H1 (cell line): ENCODE results near the gene CLDN9. TPM values are rescaled to one million over a fixed set of nuclear protein-coding genes. Genes with fewer than 3 reads are reported as not detected.

Experiments used
- CTCF ChIA-PET: fragments of 300-600 bp; sonication (Branson Sonifier 250); formaldehyde crosslinking; loops from one replicate; lab custom pipeline; 2021; ENCODE audit not compliant: partially characterized antibody; lab: Charles Lee
- POLR2A ChIA-PET: fragments of 300-600 bp; sonication (Branson Sonifier 250); formaldehyde crosslinking; loops from one replicate; lab custom pipeline; 2021; ENCODE audit warnings: inconsistent platforms; ENCODE audit not compliant: partially characterized antibody; lab: Charles Lee
- DNase-seq, 2 experiments: peaks; one replicate each; pipeline versions ENCODE4 v3.0.0 to v3.0.0-alpha.2; 2010 to 2022; ENCODE audit warnings: low spot score in 2 of 2, low read depth in 1 of 2, mixed read lengths in 1 of 2
- FAIRE-seq: peaks from 2 replicates; lab custom pipeline; 2011; peaks lifted over from hg19 to GRCh38; lab: Jason Lieb, UNC
- H2AFZ ChIP-seq: 2 replicates; pipeline ENCODE4 v1.8.1; 2012; ENCODE audit warnings: low read length, inconsistent platforms
- H2AK5ac ChIP-seq: 2 replicates; pipeline ENCODE4 v1.6.1; 2013; ENCODE audit warnings: low read depth, low read length
- H2BK120ac ChIP-seq: replicated peaks from 2 replicates; pipeline ENCODE3; 2013; ENCODE audit warnings: low read depth, low read length, inconsistent platforms
- H2BK12ac ChIP-seq: 2 replicates; pipeline ENCODE4 v1.6.1; 2013; ENCODE audit warnings: low read depth, low read length
- H2BK15ac ChIP-seq: 2 replicates; pipeline ENCODE4 v1.6.1; 2013; ENCODE audit warnings: low read length
- H2BK20ac ChIP-seq: 2 replicates; pipeline ENCODE4 v1.6.1; 2013; ENCODE audit warnings: low read length
- H2BK5ac ChIP-seq: 2 replicates; pipeline ENCODE4 v1.6.1; 2013; ENCODE audit warnings: low read depth, low read length
- H3K14ac ChIP-seq: 2 replicates; pipeline ENCODE4 v1.6.1; 2013; ENCODE audit warnings: inconsistent platforms; ENCODE audit not compliant: insufficient read length
- H3K18ac ChIP-seq: 2 replicates; pipeline ENCODE4 v1.6.1; 2013; ENCODE audit warnings: low read length; ENCODE audit errors: extremely low read depth
- H3K23ac ChIP-seq: 2 replicates; pipeline ENCODE4 v1.6.1; 2013; ENCODE audit warnings: inconsistent platforms; ENCODE audit not compliant: insufficient read length
- H3K23me2 ChIP-seq: 2 replicates; pipeline ENCODE4 v1.6.1; 2013; ENCODE audit warnings: low read depth, low read length
- H3K27ac ChIP-seq: 2 replicates; pipeline ENCODE4 v1.6.1; 2011; ENCODE audit warnings: low read depth, low read length, inconsistent platforms
- H3K27me3 ChIP-seq, 4 experiments: replicated peaks in 1 of 4; 1 replicate in 1 of 4; 2 replicates in 3 of 4; pipeline versions ENCODE4 v1.6.1 to v1.8.1; 2011 to 2013; ENCODE audit warnings: low read length in 3 of 4, mild to moderate bottlenecking in 3 of 4, inconsistent platforms in 2 of 4, mixed read lengths in 2 of 4, moderate library complexity in 1 of 4; ENCODE audit not compliant: control insufficient read depth in 3 of 4, insufficient read depth in 3 of 4; ENCODE audit errors: extremely low read depth in 1 of 4
- H3K36me3 ChIP-seq, 4 experiments: 2 replicates each; pipeline versions ENCODE4 v1.6.1 to v1.8.1; 2011 to 2013; ENCODE audit warnings: mild to moderate bottlenecking in 4 of 4, low read length in 3 of 4, moderate library complexity in 2 of 4, control low read depth in 1 of 4, inconsistent platforms in 1 of 4; ENCODE audit not compliant: insufficient read depth in 4 of 4, control insufficient read depth in 2 of 4
- H3K4ac ChIP-seq: replicated peaks from 2 replicates; pipeline ENCODE3; 2013; ENCODE audit warnings: low read length, low read depth, mixed read lengths, inconsistent platforms; ENCODE audit not compliant: insufficient read length
- H3K4me1 ChIP-seq, 4 experiments: replicated peaks in 1 of 4; 1 replicate in 1 of 4; 2 replicates in 3 of 4; pipeline versions ENCODE4 v1.6.1 to v1.8.1; 2011 to 2013; ENCODE audit warnings: low read length in 3 of 4, inconsistent platforms in 2 of 4, mixed read lengths in 1 of 4; ENCODE audit not compliant: insufficient read depth in 4 of 4, control insufficient read depth in 3 of 4
- H3K4me2 ChIP-seq, 2 experiments: 2 replicates each; pipeline versions ENCODE4 v1.6.1 to v1.8.1; 2011 to 2013; ENCODE audit warnings: low read depth in 2 of 2, low read length in 2 of 2, control low read depth in 1 of 2, inconsistent platforms in 1 of 2, mild to moderate bottlenecking in 1 of 2; ENCODE audit not compliant: insufficient read depth in 1 of 2
- H3K4me3 ChIP-seq, 4 experiments: fragments of 200-600, 300-600 bp in 1 of 4; sonication (generic), shearing (Covaris generic), sonication (Bioruptor Twin) in 1 of 4; 2 replicates each; pipeline versions ENCODE4 v1.5.1 to v1.8.1; 2011 to 2016; ENCODE audit warnings: low read length in 4 of 4, low read depth in 3 of 4, control low read depth in 2 of 4, inconsistent platforms in 2 of 4, mild to moderate bottlenecking in 2 of 4, mixed read lengths in 1 of 4, moderate library complexity in 1 of 4; ENCODE audit not compliant: insufficient read depth in 2 of 4; ENCODE audit errors: extremely low read depth in 1 of 4
- H3K56ac ChIP-seq: replicated peaks from 2 replicates; pipeline ENCODE3; 2013; ENCODE audit warnings: low read depth, mild to moderate bottlenecking, mixed read lengths, low read length, inconsistent platforms; ENCODE audit not compliant: insufficient read length
- H3K79me1 ChIP-seq: 2 replicates; pipeline ENCODE4 v1.6.1; 2013; ENCODE audit warnings: low read depth, low read length, control low read depth
- H3K79me2 ChIP-seq, 2 experiments: 2 replicates each; pipeline versions ENCODE4 v1.6.1 to v1.8.1; 2012 to 2013; ENCODE audit warnings: low read length in 2 of 2, mild to moderate bottlenecking in 2 of 2, inconsistent platforms in 1 of 2; ENCODE audit not compliant: insufficient read depth in 2 of 2, control insufficient read depth in 1 of 2
- H3K9ac ChIP-seq, 4 experiments: replicated peaks in 1 of 4; 1 replicate in 1 of 4; 2 replicates in 3 of 4; pipeline versions ENCODE4 v1.6.1 to v1.8.1; 2011 to 2013; ENCODE audit warnings: low read depth in 3 of 4, low read length in 3 of 4, control low read depth in 2 of 4, mild to moderate bottlenecking in 2 of 4, moderate library complexity in 2 of 4, inconsistent platforms in 1 of 4; ENCODE audit errors: extremely low read depth in 1 of 4
- H3K9me3 ChIP-seq, 2 experiments: 2 replicates each; pipeline versions ENCODE4 v1.6.1 to v1.8.1; 2012 to 2013; ENCODE audit warnings: mild to moderate bottlenecking in 2 of 2, moderate library complexity in 2 of 2, control low read depth in 1 of 2, inconsistent platforms in 1 of 2, low read depth in 1 of 2, low read length in 1 of 2, mixed read lengths in 1 of 2; ENCODE audit not compliant: insufficient read depth in 2 of 2
- H4K20me1 ChIP-seq, 2 experiments: replicated peaks in 1 of 2; 2 replicates each; pipeline versions ENCODE3 to v1.8.1; 2011 to 2013; ENCODE audit warnings: inconsistent platforms in 2 of 2, low read length in 2 of 2, mild to moderate bottlenecking in 1 of 2; ENCODE audit not compliant: insufficient read depth in 2 of 2, control insufficient read depth in 1 of 2
- H4K5ac ChIP-seq: 2 replicates; pipeline ENCODE4 v1.6.1; 2013; ENCODE audit warnings: low read length, low read depth, mixed read lengths, inconsistent platforms; ENCODE audit not compliant: insufficient read length
- H4K8ac ChIP-seq: 2 replicates; pipeline ENCODE4 v1.8.0; 2013; ENCODE audit warnings: mild to moderate bottlenecking, moderate library complexity, low read length, inconsistent platforms; ENCODE audit not compliant: insufficient read depth; ENCODE audit errors: extremely low read depth
- H4K91ac ChIP-seq: replicated peaks from 2 replicates; pipeline ENCODE3; 2013; ENCODE audit warnings: low read length, mixed read lengths, inconsistent platforms; ENCODE audit not compliant: insufficient read length
- JUND ChIP-seq: IDR thresholded peaks from 2 replicates; pipeline ENCODE4 v1.6.1; 2011; ENCODE audit warnings: mild to moderate bottlenecking, improper control_type of control experiment, low read length
- PHF8 ChIP-seq: fragments of 200-600 bp; sonication (generic); conservative IDR thresholded peaks from 2 replicates; pipeline ENCODE4 v1.7.1; 2012; ENCODE audit warnings: low read depth, mild to moderate bottlenecking, inconsistent platforms, low read length, moderate library complexity
- WGBS, 2 experiments: shearing (Covaris generic) in 1 of 2; methylation state at CpG; one replicate each; pipeline versions ENCODE4 v1.1.6 to v1.1.7; 2013 to 2015; ENCODE audit warnings: low lambda C conversion rate in 2 of 2, mixed read lengths in 2 of 2, inconsistent platforms in 1 of 2, low coverage in 1 of 2, missing lambda C conversion rate in 1 of 2; ENCODE audit not compliant: insufficient replicate concordance in 2 of 2, insufficient coverage in 1 of 2, insufficient read length in 1 of 2; ENCODE audit errors: extremely low coverage in 1 of 2, missing lambda C conversion rate in 1 of 2; 5-methylcytosine and 5-hydroxymethylcytosine counted together
- polyA plus RNA-seq, 7 experiments: library from polyadenylated mRNA; depleted of rRNA in 3 of 7; stranded (reverse) in 5 of 7; unstranded in 2 of 7; fragments of >200 nt in 5 of 7; fragments of 200-250 nt in 2 of 7; gene quantifications; 1 replicate in 5 of 7; 2 replicates in 1 of 7; 4 replicates in 1 of 7; pipeline versions ENCODE4 v1.2.1 to v1.2.3, GENCODE V29; 2011 to 2013; ENCODE audit warnings: missing spikeins in 2 of 7, mixed read lengths in 2 of 7
- total RNA-seq: library from RNA; stranded (reverse); fragmentation: NEBNext Ultra II Directional; extraction: Animal tissue kit (Norgen Biotek cat#: 25700); gene quantifications from 2 replicates; pipeline ENCODE4 v1.2.1, GENCODE V29; 2021
- TF ChIP-seq, protein P1 (sequence below): IDR thresholded peaks from 2 replicates; pipeline ENCODE4 v1.6.1; 2012; ENCODE audit warnings: low read length, inconsistent platforms

The CLDN9 gene
- total and polyA plus RNA-seq, 2 of the 8 experiments (the other 6 are each of a cell fraction or from before 2014, with no cell fraction given): 0.60 to 0.89 TPM

- H3K4me2 ChIP-seq: peak within 1 kb of the TSS; percentile 78 to 85
- POLR2A ChIA-PET: interaction anchor here (1.9 to 34.8 kb wide), 6 partner anchors 9 to 66 kb away, joined by 5 to 1808 read pairs (median 56); partner anchors contain the start of genes CLDN6, CLDN9, HCFC1R1 and KREMEN2
- H3K27me3 ChIP-seq: peaks cover 0 to 11% (median 3%) of the 10 kb centered on the region in 4 experiments; a peak in 1 of 7 replicates
- no peak within 1 kb of the TSS for H4K5ac ChIP-seq
- no peaks in the 10 kb centered on the region for H3K36me3 ChIP-seq
- peaks cover 3% of the 10 kb centered on the region; the same call in 1 of the 2 replicates for H3K23me2 ChIP-seq
- H3K23ac ChIP-seq: no peak within 1 kb of the TSS
- H2BK15ac ChIP-seq: peak within 1 kb of the TSS; percentile 22; the same call in 1 of the 2 replicates
- WGBS, 2 experiments: 8% methylated on average over 34 of the region's 44 CpGs; no CpG with 5 or more reads in 1 of the 2 experiments
- DNase-seq (peak in 1 of 2 experiments; percentile 90), FAIRE-seq (no peak)
- H3K79me1 ChIP-seq: 0 out of 2 replicates have a peak, but pooled peaks cover 2% of the 10 kb centered on the region
- TF ChIP-seq, protein P1, sequence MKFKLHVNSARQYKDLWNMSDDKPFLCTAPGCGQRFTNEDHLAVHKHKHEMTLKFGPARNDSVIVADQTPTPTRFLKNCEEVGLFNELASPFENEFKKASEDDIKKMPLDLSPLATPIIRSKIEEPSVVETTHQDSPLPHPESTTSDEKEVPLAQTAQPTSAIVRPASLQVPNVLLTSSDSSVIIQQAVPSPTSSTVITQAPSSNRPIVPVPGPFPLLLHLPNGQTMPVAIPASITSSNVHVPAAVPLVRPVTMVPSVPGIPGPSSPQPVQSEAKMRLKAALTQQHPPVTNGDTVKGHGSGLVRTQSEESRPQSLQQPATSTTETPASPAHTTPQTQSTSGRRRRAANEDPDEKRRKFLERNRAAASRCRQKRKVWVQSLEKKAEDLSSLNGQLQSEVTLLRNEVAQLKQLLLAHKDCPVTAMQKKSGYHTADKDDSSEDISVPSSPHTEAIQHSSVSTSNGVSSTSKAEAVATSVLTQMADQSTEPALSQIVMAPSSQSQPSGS: 0 out of 2 replicates have a peak, but pooled peaks have one; percentile 19
- TF ChIP-seq PHF8 (0 out of 2 replicates have a peak, but pooled peaks have one; percentile 27), JUND (no peak)
- H4K20me1 ChIP-seq: peaks cover 5 to 16% of the 10 kb centered on the region in 2 experiments
- CTCF ChIA-PET: interaction anchor here (1.0 to 23.8 kb wide), 6 partner anchors 8 to 32 kb away, joined by 3 to 639 read pairs (median 56); partner anchors contain the start of genes CLDN6, CLDN9, HCFC1R1 and THOC6
- peak within 1 kb of the TSS; percentile 93; the same call in 1 of the 2 replicates for H2AK5ac ChIP-seq
- H3K14ac ChIP-seq: no peak within 1 kb of the TSS
- H3K4ac ChIP-seq: no peak within 1 kb of the TSS
- peak within 1 kb of the TSS; percentile 90; the same call in 1 of the 2 replicates for H2BK20ac ChIP-seq
- no peaks in the 10 kb centered on the region for H3K9me3 ChIP-seq
- H3K56ac ChIP-seq: no peak within 1 kb of the TSS
- H2BK12ac ChIP-seq: peak within 1 kb of the TSS; percentile 60; the same call in 1 of the 2 replicates
- H3K4me1 ChIP-seq: peaks cover 3 to 19% (median 12%) of the 10 kb centered on the region in 4 experiments
- no peaks in the 10 kb centered on the region for H3K79me2 ChIP-seq
- H3K18ac ChIP-seq: peak within 1 kb of the TSS; percentile 71
- H2BK120ac ChIP-seq: no peak within 1 kb of the TSS
- peak within 1 kb of the TSS; percentile 48 to 80 (median 62) for H3K4me3 ChIP-seq
- no peak within 1 kb of the TSS; the same call in 1 of the 2 replicates for H2BK5ac ChIP-seq
- no peak within 1 kb of the TSS for H3K27ac ChIP-seq
- no peak within 1 kb of the TSS for H2AFZ ChIP-seq
- peak within 1 kb of the TSS; percentile 42; the same call in 1 of the 2 replicates for H4K8ac ChIP-seq
- H3K9ac ChIP-seq: peak within 1 kb of the TSS in 1 of 4 experiments; percentile 3; a peak in 2 of 7 replicates
- no peak within 1 kb of the TSS for H4K91ac ChIP-seq
Observed at GRCh38 chr16:3036726-3037315, 24.1 kb downstream of the CLDN9 start, which contains the start of gene BICDL2. TSS of gene BICDL2 (minus strand) at chr16:3036944. CDS start at chr16:3035496, 1,448 bp downstream.
